Stimulated activated CD4-positive, alpha-beta T cell treated with anti-CD3 and anti-CD28 coated beads, TNF-alpha, amount 100 ng/mL, for 24 hours (primary cell): Measurements from ENCODE around the gene CARMIL3.
"Not testable (repeated sequence)": the region's sequence is repeated elsewhere in the genome, so short reads cannot be mapped to it uniquely, and the experiment has no call there.

Source experiments
- DNase-seq, 3 experiments: peaks; one replicate each; pipeline ENCODE4 v3.0.0-alpha.2; 2020; ENCODE audit warnings: low read depth in 3 of 3

CARMIL3 gene, protein sequence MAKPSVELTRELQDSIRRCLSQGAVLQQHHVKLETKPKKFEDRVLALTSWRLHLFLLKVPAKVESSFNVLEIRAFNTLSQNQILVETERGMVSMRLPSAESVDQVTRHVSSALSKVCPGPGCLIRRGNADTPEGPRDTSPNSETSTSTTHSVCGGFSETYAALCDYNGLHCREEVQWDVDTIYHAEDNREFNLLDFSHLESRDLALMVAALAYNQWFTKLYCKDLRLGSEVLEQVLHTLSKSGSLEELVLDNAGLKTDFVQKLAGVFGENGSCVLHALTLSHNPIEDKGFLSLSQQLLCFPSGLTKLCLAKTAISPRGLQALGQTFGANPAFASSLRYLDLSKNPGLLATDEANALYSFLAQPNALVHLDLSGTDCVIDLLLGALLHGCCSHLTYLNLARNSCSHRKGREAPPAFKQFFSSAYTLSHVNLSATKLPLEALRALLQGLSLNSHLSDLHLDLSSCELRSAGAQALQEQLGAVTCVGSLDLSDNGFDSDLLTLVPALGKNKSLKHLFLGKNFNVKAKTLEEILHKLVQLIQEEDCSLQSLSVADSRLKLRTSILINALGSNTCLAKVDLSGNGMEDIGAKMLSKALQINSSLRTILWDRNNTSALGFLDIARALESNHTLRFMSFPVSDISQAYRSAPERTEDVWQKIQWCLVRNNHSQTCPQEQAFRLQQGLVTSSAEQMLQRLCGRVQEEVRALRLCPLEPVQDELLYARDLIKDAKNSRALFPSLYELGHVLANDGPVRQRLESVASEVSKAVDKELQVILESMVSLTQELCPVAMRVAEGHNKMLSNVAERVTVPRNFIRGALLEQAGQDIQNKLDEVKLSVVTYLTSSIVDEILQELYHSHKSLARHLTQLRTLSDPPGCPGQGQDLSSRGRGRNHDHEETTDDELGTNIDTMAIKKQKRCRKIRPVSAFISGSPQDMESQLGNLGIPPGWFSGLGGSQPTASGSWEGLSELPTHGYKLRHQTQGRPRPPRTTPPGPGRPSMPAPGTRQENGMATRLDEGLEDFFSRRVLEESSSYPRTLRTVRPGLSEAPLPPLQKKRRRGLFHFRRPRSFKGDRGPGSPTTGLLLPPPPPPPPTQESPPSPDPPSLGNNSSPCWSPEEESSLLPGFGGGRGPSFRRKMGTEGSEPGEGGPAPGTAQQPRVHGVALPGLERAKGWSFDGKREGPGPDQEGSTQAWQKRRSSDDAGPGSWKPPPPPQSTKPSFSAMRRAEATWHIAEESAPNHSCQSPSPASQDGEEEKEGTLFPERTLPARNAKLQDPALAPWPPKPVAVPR (N-terminal part only)

DNA sequence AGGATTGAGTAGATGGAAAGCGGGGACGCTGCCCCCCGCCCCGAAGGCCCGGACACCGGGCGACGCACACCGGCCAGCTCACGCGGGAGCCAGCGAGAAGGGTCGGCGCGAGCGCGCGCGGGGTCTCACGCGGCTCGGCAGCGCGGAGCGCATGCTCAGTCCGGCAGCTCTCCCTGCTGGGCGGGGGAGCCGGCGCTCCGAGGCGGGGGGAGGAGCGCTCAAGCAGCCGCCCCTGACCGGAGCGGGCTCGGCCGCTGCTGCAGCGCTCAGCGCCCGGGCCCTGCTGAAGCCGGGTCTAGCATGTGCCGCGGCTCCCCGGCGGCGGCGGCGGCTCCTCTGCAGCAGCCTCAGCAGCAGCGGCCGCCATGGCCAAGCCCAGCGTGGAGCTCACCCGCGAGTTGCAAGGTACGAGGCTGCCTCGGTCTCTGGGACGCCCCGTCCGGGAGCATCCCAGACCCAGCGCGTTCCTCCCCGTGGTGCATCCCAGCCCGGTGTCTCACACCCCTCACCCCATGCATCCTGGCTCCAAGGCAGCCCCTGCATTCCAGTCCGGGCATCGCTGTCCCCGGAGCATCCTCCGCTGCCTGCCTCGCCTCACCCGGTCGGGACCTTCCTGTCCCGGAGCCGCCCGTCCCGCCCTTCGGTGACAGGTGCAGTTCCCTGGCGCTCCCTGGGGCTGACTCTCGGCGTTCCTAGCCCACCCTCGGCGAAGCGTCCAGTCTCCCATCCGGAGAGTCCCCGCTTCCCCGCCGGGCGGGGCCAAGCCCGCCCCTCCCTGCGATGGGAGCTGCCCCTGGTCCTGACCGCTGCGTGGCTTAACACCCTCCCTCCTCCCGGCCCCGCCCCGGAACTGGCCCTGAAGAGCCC is at the start of gene CARMIL3:
TSS of gene CARMIL3 (plus strand) at position 221 of the 867 bp plus-strand sequence. CDS start at position 366, 145 bp downstream.
- peak in 1 of 3 experiments; percentile 51 for DNase-seq

DNA sequence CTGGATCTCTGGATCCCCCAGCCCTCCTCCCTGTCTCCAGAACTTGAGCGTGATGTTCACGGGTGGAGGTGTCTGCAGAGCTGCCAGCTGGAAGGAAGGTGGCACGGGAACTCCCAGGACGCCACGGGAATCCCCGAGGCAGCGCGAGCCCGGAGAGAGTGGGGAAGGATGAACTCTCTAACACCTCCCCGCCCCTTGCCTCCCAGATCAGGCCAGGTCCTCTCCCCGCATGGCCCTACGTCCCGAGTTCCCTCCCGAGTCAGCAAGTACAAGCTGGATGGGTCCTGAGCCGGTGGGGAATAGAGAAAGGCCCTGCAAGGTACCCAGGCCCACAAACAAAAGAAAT is 45.4 kb upstream of the CARMIL3 start:
- DNase-seq = not testable (repeated sequence)

DNA sequence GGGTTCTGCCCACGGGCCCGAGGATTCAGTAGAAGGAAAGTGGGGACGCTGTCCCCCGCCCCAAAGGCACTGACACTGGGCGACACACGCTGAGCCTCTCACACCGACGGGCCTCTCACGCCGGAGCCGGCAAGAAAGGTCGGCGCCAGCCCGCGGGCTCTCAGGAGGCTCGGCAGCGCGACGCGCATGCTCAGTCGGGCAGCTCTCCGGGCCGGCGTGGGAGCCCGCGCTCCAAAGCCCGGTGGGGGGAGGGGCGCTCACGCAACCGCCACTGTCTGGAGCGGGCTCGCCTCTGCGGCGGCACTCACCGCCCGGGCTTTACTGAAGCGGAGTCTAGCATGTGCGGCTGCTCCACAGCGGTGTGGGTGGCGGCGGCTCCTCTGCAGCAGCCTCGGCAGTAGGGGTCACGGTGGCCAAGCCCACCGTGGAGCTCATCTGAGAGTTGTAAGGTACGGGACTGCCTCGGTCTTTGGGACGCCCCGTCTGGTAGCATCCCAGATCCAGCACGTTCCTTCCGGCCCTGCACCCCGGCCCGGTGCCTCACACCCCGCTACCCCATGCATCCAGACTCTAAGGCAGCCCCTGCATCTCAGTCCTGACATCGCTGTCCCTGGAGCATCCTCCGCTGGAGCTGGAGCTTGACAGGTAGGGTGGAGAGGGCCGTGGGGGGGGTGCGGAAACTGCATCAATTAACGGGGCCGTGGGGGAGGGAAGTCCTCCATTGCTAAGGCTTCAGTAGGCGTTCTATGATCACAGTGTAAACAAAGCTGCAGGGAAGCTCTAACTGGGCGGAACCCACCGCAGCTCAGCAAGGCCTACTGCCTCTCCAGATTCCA is 44.8 kb upstream of the CARMIL3 start:
- peak; percentile 23 to 73 (median 42) for DNase-seq

DNA sequence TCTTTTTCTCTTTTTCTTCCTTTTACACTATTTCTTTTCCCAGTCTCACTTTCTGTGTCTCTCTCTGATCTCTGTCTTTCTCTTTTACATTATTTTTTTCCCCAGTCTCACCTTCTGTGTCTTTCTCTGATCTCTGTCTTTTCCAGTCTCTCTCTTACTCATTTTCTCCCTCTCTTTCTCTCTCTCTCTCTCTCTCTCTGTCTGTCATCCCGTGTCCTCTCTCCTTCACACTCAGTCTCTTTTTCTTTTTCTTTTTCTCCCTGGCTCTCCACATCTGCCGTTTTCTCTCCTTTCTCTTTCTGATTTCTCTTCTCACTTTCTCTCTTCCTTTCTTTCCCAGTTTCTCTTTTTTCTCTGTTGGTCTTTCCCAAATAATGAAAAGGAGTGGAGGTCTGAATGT is 40.8 kb upstream of the CARMIL3 start:
- no peak for DNase-seq

DNA sequence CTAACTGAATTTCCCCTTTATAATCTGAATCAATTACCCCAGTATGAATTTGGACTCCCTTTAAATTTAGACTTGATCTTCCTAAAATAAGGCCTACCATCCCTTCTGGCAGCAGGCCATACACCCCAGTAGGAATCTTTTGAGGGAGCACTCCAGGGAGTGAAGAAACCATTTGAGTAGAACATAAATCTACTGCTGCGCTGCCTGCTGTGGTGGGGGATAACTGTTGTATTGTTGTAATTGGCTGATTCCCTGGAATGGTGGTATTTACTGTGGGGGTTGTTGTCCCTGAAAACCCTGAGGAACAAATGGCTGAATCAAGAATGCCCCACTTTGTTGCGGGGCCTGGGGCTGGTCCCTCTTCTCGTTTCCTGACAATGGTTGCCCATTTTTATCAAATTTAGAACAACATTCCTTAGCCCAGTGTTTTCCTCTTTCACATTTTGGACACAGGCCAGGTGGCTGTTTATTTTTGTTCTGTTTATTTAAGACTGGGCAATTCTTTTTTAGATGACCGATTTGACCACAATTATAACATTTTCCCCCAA is 39.0 kb upstream of the CARMIL3 start:
- not testable (repeated sequence) for DNase-seq

DNA sequence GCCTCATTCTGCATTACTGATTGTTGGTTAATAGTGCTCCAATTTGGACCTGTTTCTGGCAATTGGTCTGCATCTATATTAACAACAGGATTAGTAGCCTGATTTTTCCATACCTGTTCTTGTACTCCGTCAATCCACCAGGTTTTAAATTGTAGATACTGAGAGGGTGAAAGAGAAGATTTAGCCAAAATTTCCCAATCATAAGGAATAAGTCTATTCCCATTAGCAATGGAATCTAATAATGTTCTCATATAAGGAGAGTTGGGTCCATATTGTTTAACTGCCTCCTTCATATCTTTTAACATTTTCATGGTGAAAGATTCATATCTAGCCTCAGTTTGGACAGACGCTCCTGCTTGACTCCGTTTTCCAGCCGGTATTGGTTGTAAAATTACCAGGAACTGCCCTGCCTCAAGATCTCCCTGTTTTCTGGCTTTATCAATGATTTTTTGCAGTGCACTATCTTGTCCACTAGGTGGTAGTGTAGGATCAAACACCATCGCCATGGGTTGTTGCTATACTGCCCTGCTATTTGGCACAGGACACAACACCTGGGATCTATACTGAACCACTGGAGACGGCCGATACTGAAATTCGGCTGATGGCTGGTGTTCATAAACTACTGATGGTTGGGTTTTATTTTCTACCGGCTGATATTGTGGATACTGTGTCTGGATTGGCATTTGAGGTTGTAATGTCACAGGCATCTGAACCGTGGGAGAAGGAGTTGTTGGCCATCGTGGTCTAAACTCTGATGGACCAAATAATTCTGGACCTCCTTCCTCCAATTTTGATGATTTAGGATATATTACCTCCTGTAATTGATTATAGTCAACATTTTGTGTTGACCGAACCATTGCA is 37.9 kb upstream of the CARMIL3 start:
- DNase-seq = peak in 2 of 3 experiments; percentile 11 to 43

DNA sequence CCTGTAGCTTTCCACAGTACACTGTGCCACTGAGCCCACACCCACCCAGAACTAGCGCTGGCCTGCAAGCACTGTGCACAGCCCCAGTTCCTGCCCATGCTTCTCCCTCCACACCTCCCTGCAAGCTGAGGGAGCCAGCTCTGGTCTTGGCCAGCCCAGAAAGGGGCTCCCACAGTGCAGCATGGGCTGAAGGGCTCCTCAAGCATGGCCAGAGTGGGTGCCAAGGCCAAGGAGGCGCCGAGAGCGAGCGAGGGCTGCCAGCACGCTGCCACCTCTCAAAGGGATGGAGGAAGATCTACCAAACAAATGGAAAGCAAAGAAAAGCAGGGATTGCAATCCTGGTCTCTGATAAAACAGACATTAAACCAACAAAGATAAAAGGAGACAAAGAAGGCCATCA is 36.1 kb upstream of the CARMIL3 start:
- not testable (repeated sequence) for DNase-seq

DNA sequence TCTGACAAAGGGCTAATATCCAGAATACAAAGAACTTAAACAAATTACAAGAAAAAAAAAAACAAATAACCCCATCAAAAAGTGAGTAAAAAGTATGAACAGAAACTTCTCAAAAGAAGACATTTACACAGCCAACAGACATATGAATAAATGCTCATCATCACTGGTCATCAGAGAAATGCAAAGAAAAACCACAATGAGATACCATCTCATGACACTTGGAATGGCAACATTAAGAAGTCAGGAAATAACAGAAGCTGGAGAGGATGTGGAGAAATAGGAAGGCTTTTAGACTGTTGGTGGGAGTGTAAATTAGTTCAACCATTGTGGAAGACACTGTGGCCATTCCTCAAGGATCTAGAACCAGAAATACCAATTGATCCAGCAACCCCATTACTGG is 32.8 kb upstream of the CARMIL3 start:
- not testable (repeated sequence) for DNase-seq

DNA sequence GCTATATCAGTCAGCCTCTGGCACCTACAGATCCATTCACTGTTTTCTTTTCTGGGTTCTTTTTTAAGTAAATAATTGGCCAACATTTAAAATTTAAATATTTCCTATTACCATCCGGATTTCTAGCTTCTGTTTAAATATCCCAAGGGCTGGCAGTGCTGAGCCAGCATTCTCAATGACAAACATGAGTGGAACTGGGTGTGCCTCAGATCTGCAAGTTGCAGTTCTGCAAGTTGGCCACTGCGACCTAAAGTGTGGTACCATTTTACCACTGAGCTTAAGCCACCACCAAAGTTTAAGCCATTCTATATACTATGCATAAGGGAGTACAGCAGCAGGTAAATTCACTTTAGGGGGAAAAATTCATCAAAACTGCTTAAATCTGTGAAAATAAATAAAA is 31.9 kb upstream of the CARMIL3 start:
- not testable (repeated sequence) for DNase-seq

DNA sequence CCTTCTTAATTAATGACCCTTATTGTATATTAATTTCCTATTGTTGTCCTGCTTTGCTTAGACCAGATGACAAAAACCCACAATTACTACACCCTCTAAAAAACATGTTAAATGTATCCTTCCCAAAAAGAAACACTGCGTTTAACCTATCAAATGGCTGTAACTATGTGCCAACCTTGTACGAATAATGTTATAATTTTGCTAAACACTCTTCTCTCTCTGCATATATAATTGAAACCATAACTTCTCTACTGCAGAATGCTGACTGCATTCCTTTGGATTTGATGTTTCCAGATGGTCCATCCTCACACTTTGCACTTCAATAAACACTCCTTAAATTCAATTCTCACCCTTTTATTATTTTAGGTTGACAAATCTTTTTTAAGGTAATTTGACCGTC is 31.3 kb upstream of the CARMIL3 start:
- DNase-seq = not testable (repeated sequence)

DNA sequence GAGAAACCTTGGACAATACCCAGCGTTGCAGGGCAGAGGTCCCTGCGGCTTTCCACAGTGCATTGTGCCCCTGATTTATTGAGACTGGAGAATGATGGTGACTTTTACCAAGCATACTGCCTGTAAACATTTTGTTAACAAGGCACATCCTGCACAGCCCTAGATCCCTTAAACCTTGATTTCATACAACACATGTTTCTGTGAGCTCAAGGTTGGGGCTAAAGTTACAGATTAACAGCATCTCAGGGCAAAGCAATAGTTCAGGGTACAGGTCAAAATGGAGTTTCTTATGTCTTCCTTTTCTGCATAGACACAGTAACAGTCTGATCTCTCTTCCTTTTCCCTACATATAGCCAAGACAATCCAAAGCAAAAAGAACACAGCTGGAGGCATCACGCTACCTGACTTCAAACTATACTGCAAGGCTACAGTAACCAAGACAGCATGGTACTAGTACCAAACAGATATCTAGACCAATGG is 26.8 kb upstream of the CARMIL3 start:
- DNase-seq = not testable (repeated sequence)

DNA sequence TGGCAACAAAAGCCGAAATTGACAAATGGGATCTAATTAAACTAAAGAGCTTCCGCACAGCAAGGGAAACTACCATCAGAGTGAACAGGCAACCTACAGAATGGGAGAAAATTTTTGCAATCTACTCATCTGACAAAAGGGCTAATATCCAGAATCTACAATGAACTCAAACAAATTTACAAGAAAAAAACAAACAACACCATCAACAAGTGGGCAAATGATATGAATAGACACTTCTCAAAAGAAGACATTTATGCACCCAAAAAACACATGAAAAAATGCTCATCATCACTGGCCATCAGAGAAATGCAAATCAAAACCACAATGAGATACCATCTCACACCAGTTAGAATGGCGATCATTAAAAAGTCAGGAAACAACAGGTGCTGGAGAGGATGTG is 22.1 kb upstream of the CARMIL3 start:
- DNase-seq = not testable (repeated sequence)

DNA sequence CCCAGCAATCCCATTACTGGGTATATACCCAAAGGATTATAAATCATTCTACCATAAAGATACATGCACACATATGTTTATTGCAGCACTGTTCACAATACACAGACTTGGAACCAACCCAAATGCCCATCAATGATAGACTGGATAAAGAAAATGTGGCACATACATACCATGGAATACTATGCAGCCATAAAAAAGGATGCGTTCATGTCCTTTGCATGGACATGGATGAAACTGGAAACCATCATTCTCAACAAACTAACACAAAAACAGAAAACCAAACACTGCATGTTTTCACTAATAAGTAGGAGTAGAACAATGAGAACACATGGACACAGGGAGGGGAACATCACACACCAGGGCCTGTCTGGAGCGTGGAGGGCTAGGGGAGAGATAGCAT is 20.5 kb upstream of the CARMIL3 start:
- DNase-seq = not testable (repeated sequence)

DNA sequence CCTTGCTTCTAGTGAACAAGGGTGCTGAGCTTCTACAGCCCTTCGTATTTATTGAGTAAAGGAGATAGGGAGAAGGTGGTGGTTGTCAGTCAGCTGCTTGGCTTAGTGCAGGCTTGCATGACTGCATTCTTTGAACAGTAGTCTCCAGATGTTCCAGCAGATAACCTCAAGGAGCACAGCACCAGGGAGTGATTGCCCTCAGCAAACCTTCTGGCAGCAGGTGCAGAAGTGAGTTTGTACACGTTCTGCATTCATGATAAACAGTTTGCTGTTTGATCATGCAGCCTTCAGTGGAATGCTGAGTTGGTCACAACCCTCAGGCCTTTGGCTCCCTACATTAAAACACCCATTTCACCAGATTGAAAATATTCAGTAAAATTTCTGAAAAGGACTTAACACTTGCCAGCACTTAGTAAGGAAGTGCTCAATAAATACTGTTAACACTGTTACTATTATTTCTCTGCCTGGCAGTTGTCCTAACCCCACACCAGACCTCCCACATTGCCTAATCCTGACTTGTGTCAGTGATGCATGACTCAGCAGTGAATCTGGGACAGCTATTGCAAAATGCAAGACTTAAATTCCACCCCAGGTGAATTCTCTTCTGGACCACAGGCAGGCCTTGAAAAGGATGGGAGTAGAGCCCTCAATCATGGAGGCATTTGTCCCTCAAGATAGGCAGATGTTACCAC is 18.9 kb upstream of the CARMIL3 start:
- no peak for DNase-seq

DNA sequence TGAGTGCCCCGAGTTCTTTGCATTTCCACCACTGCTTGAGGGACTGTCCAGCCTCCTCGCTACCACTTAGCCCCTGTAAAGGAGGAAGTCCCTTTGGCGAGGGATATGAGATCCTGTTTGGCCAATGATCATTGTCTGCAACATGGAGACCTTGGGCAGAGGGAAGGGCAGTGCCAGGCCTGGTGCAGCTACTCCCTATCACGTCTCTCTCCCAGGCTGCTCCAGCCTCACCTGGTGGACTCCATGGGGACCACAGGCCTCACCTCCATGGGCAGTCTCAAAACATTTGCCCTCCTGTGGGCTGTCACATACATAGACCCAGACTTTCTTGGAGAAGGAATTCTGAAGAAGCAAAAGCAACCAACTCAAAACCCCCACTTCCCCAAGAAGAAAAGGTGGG is 16.0 kb upstream of the CARMIL3 start:
- DNase-seq = not testable (repeated sequence)

DNA sequence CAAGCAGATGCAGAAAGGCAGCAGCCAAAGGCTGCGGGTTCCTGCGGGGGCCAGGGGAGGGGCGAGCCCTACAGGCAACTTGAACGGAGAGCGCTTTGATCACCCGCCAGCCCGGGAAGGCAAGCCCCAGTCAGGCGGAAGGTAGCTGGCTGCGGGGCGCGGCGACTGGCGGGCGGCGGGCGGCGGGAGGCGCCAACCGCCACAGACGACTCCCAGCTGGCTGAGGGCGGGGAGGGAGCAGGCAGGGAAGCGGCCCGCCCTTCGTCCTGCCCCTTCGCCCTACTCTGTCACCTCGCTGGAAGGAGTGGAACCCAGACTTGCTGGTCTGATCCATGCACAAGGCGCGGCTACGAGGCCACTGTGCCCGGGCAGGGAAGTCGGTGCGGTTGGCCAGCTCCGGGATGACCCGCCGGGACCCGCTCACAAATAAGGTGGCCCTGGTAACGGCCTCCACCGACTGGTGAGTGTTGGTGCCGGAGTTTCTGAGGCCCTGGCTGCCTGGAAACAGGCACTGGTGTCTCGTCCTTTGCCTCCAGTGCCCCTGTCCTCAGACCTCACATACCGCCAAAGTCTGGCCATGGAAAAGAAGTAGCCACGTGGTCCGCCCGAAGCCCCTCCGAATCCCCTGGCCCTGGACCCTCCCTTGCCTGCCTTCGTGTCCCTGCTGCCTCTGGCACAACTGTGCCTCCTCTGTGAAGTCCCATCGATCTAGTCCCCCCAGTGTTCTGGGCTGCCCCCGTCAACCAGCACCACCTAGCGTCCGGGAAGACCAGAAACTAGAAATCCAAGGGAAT is 15.4 kb upstream of the CARMIL3 start:
- peak in 2 of 3 experiments; percentile 38 to 62 for DNase-seq
